UCSD-AML1 (cell line): ENCODE results near the gene OR51A2.
A peak's percentile ranks its signal among the peaks of the same experiment; 100 is the strongest.
"Not testable (repeated sequence)": the region's sequence is repeated elsewhere in the genome, so short reads cannot be mapped to it uniquely, and the experiment has no call there.

Experiments used
- DNase-seq: peaks from one replicate; lab custom pipeline; 2025; ENCODE audit not compliant: unreplicated experiment; lab: John Stamatoyannopoulos, UW

OR51A2 gene, protein sequence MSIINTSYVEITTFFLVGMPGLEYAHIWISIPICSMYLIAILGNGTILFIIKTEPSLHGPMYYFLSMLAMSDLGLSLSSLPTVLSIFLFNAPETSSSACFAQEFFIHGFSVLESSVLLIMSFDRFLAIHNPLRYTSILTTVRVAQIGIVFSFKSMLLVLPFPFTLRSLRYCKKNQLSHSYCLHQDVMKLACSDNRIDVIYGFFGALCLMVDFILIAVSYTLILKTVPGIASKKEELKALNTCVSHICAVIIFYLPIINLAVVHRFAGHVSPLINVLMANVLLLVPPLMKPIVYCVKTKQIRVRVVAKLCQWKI

DNA sequence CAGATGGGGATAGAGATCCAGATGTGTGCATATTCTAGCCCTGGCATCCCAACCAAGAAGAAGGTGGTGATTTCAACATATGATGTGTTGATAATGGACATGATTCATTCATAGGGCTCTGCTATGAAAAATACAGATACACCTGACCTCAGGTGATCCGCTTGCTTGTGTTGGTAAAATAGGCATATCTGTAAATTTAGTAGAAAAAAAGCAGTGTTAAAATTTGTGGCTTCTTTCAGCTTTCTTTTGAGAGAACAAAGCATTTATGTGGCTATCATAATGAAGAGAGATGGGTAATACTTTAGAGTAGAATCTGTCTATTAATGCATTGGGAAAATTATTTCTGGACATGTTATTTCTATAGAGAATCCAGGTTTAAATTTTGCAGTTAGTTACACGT lies at the start of gene OR51A2:
OR51A2 (minus strand) TSS at position 101 of the 400 bp plus-strand sequence; CDS start at position 101, 0 bp downstream.
- not testable (repeated sequence) for DNase-seq

GRCh38 chr11:5004424-5005274 lies 49.1 kb upstream of the OR51A2 start:
- DNase-seq, result peak; percentile 18

DNA sequence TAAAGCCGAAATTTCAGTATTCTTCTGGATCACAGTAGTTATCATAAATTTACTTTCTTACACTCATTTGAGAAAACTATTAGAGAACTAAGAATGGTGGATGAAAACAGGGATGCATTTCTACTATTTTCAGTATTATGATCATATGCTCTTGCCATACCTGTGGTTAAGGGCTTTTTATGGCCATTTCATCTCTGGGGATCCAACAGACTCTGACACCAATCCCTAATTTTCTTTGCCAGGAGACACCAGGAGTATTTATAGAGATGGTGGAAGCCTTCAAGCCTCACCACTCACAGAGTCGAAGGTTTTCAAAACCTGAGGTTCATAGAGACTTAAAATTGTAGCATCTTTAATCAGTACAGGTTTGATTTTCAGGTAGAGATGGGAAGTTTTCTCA lies 39.0 kb upstream of the OR51A2 start, which contains the start of gene OR51L1:
OR51L1 (plus strand) TSS at position 301 of the 400 bp plus-strand sequence. CDS start 4,132 bp downstream, outside the sequence.
- DNase-seq, result no peak

DNA sequence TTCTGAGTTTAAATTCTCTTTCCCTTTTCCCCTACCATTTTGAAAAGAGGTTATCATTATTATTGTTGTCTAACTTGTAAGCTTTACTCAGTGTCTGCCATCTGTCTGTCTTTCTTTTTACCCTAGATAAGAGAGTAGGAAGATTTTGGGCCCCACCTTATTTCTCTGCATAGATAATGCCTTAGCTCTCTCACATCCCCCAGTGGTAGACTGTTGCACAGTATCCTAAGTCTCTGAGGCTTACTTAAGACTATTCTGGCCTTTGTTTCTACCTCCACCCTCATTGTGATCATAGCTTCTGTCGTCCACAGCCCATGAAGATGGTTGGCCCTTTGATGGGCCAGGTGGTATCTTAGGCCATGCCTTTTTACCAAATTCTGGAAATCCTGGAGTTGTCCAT lies 35.5 kb upstream of the OR51A2 start:
- DNase-seq, result no peak

DNA sequence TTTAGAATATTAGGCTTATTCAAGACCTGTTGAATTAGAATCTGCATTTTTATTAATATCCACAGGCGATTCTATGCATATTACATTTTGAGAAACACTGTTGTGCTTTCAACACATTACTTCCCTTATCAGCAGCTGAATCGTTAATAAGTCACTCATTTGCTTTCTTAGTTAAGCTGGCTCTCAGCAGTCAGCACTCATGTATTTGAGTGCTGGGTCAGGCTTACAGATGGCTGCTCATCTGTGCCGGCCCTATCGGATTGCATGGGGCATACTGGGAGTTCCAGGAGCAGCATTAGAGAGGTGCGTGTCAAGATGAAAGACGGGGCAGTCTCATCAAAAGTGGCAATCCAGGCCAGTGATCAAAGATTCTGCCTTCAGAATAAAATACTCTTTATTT lies 28.3 kb upstream of the OR51A2 start:
- DNase-seq, result no peak

DNA sequence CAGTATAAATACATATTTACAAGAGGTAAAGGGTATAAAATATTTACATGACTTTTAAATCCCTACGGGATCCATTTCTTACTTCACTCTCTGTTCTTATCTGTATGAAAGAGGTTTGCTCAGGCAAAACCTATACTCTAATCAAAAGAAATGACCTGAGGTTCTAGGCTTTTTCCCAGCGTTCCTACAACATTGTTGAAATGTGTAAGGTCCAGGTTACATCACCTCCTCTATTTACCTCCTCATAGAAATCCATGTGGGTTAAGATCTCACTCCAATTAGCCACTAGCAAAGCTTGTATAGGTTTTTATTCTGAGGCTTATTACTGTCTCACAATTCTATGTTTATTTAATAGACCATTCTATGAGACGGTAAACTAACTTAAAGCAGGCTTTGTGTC lies 27.2 kb upstream of the OR51A2 start:
- DNase-seq, result no peak

GRCh38 chr11:4979036-4979435 lies 23.5 kb upstream of the OR51A2 start:
- no peak for DNase-seq

GRCh38 chr11:4975436-4975835 lies 19.9 kb upstream of the OR51A2 start:
- no peak for DNase-seq

GRCh38 chr11:4962816-4963215 lies 7.3 kb upstream of the OR51A2 start:
- no peak for DNase-seq

DNA sequence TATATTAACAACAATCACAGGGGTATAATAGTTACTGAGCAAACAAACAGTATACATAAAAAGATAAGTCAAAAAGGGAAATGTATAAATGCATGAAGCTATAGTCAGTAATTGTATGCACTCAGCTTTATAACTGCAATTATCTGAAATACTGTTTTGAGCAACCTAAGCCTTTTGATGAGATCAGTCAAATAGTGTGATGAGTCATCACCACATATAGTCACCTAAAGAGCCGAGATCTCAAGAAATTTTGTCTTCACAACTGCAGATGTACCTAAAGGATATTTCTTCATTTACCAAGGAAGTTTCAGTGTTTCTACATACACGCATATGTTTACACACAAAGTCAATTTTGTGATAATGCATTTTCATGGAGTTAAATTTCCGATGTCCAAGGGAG lies 5.4 kb upstream of the OR51A2 start:
- no peak for DNase-seq

DNA sequence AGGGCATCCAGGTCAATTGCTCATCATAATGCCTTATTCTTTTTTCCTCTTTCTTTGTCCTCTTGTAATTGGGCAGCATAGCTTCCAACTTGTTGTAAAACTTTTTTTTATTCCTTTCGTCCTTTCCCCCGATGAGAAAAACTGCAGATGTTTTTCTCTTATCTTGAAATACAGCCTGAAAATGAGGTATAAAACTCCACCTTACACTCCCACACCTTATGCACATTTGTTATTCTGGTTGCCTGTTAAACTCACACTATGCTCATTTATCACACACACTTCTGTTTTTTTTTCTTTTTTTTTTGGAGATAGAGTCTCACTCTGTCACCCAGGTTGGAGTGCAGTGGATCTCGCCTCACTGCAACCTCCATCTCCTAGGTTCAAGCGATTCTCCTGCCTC lies 1.9 kb upstream of the OR51A2 start:
- no peak for DNase-seq

GRCh38 chr11:4947505-4947904 lies 8.0 kb downstream of the OR51A2 start, which contains the start of gene OR51A4:
Gene OR51A4, minus strand, starts transcription at chr11:4947605. Its CDS starts 505 bp downstream, at chr11:4947100.
- DNase-seq, result no peak

- DNase-seq, result no peak
Measured at GRCh38 chr11:4936745-4937144, 18.8 kb downstream of the OR51A2 start.

GRCh38 chr11:4932751-4933150 lies 22.8 kb downstream of the OR51A2 start:
- no peak for DNase-seq

DNA sequence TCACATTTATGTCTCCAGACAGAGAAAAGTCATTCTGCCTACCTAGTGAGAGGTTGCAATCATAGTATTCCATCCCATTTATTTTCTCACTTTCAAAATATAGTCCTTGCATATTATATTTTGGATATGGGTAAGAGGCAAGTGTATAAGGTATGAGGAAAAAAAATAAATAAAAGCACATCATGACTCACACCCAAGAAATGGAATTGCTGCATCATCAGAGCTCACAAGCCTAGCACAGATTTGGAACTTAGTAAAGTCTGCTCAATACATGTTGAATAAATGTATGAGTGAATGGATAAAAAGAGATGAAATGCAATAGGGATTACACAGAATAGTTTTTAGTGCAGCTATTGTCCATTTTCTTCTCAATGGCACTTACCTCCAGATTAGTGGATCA lies 28.9 kb downstream of the OR51A2 start:
- no peak for DNase-seq

DNA sequence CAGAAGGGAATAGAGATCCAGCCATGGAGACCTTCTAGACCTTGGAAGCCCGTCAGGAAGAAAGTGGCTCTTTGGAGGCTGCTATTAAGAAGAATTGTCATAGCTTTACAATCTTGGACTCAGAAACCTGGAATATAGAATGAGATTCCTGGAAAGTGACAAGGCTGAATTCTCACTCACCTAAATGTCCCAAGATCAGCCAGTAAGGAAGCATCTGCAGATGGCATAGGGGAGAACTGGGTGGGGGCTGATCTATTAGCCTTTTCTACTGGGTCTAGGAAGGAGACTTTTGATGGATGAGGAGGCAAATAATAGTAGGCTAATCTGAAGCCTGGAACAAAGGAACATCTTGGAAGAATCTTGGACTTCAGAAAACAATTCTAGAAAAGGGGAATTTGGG lies 31.3 kb downstream of the OR51A2 start, which contains the start of gene OR51G1:
OR51G1 (minus strand) TSS at position 101 of the 400 bp plus-strand sequence; CDS start at position 101, 0 bp downstream.
- no peak for DNase-seq

- no peak for DNase-seq
Measured at GRCh38 chr11:4922304-4922703, 33.2 kb downstream of the OR51A2 start.

DNA sequence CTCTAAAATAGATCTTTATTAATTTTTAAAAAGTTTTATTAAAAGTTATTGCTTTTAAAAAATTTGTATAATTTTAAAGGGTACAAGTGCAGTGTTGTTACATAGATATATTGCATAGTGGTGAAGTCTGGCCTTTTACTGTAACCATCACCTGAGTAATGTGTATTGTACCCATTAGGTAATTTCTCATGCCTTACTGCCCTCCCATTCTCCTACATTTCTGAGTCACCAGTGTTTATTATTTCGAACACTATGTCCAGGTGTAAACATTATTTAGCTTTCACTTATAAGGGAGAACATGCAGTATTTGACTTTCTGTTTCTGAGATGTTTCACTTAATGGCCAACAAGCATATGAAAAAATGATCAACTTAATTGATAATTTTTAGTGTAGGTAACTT lies 33.7 kb downstream of the OR51A2 start:
- DNase-seq, result no peak

- DNase-seq, result no peak
Measured at GRCh38 chr11:4919250-4919649, 36.3 kb downstream of the OR51A2 start, which contains the start of gene OR51G2. Gene OR51G2, minus strand, starts transcription at chr11:4919350. Its CDS starts 3,687 bp downstream, at chr11:4915663.

GRCh38 chr11:4916581-4916980 lies 38.9 kb downstream of the OR51A2 start:
- no peak for DNase-seq
